A549 (cell line): ENCODE measurements around the gene GSG1L. TPM values are rescaled to one million over a fixed set of nuclear protein-coding genes. Genes with fewer than 3 reads are reported as not detected.

Experiments
- ATAC-seq, 2 experiments: fragments of 200-7000 bp in 1 of 2; fragments of >200 bp in 1 of 2; cut with Nextera tagmentation in 1 of 2; cut with Tn5 transposase in 1 of 2; 3 replicates each; pipeline versions ENCODE4 v1.8.0 to v1.9.1; 2018 to 2020; ENCODE audit warnings: mild to moderate bottlenecking in 1 of 2, moderate library complexity in 1 of 2
- CTCF ChIA-PET: fragments of 300-600 bp; sonication (Branson Sonifier 250); formaldehyde crosslinking; extraction: SDS; loops from one replicate; lab custom pipeline; 2021; ENCODE audit warnings: antibody characterized with exemption, inconsistent platforms; lab: Yijun Ruan, JAX
- POLR2A ChIA-PET: fragments of 350-600 bp; formaldehyde crosslinking; extraction: SDS; loops from one replicate; lab custom pipeline; 2021; ENCODE audit warnings: antibody characterized with exemption, inconsistent platforms; lab: Yijun Ruan, JAX
- DNase-seq, 2 experiments: peaks; one replicate each; pipeline versions ENCODE4 v3.0.0 to v3.0.0-alpha.2; 2011 to 2016; ENCODE audit warnings: low read depth in 1 of 2, low spot score in 1 of 2
- FAIRE-seq: peaks from 2 replicates; lab custom pipeline; 2011; peaks lifted over from hg19 to GRCh38; lab: Jason Lieb, UNC
- H3K27ac ChIP-seq, 2 experiments: fragments of >200 bp; sonication (Bioruptor Twin); formaldehyde crosslinking; 3 replicates each; pipeline ENCODE4 v1.5.1; 2016 to 2017
- H3K4me1 ChIP-seq: fragments of >200 bp; sonication (Bioruptor Twin); formaldehyde crosslinking; 3 replicates; pipeline ENCODE4 v1.6.1; 2016
- H3K4me2 ChIP-seq: fragments of >200 bp; sonication (Bioruptor Twin); formaldehyde crosslinking; 3 replicates; pipeline ENCODE4 v1.6.1; 2016
- H3K4me3 ChIP-seq: fragments of >200 bp; sonication (Bioruptor Twin); formaldehyde crosslinking; 3 replicates; pipeline ENCODE4 v1.5.1; 2016
- H3K9me3 ChIP-seq: fragments of >200 bp; sonication (Bioruptor Twin); formaldehyde crosslinking; 3 replicates; pipeline ENCODE4 v1.6.1; 2016
- CHD4 ChIP-seq: fragments of 200-600 bp; sonication (generic); IDR thresholded peaks from 2 replicates; pipeline ENCODE4 v1.6.1; 2016; ENCODE audit warnings: antibody characterized with exemption, mild to moderate bottlenecking, borderline replicate concordance
- EHF ChIP-seq: fragments of 250-450 bp; sonication (Bioruptor Pico); IDR thresholded peaks from 2 replicates; pipeline ENCODE4 v1.5.0; 2020; ENCODE audit warnings: mild to moderate bottlenecking
- EP300 ChIP-seq, 2 experiments: fragments of >200 bp; sonication (Bioruptor Twin); formaldehyde crosslinking; IDR thresholded peaks; 2 replicates in 1 of 2; 3 replicates in 1 of 2; pipeline ENCODE4 v1.6.1; 2016 to 2017
- HDAC2 ChIP-seq: fragments of 200-600 bp; sonication (generic); IDR thresholded peaks from 2 replicates; pipeline ENCODE4 v1.6.1; 2016
- MAZ ChIP-seq: fragments of 150-350 bp; IDR thresholded peaks from 2 replicates; pipeline ENCODE4 v1.6.1; 2014; ENCODE audit warnings: antibody characterized with exemption, low read depth, low read length, borderline replicate concordance
- MYC ChIP-seq: IDR thresholded peaks from 2 replicates; pipeline ENCODE4 v1.6.1; 2012; ENCODE audit warnings: mild to moderate bottlenecking, inconsistent platforms, low read length, improper control_type of control experiment, borderline replicate concordance
- NR3C1 ChIP-seq: fragments of >200 bp; sonication (Bioruptor Twin); formaldehyde crosslinking; IDR thresholded peaks from 3 replicates; pipeline ENCODE4 v1.6.1; 2017
- PHF8 ChIP-seq: fragments of 200-600 bp; sonication (generic); IDR thresholded peaks from 2 replicates; pipeline ENCODE4 v1.6.1; 2016; ENCODE audit warnings: low read depth, mild to moderate bottlenecking, antibody characterized with exemption, moderate library complexity, borderline replicate concordance
- RAD21 ChIP-seq, 2 experiments: fragments of >200 bp in 1 of 2; sonication (Bioruptor Twin) in 1 of 2; formaldehyde crosslinking in 1 of 2; IDR thresholded peaks in 1 of 2; conservative IDR thresholded peaks in 1 of 2; 2 replicates in 1 of 2; 3 replicates in 1 of 2; pipeline ENCODE4 v1.6.1; 2012 to 2018; ENCODE audit warnings: inconsistent platforms in 1 of 2
- RNF2 ChIP-seq: fragments of 200-600 bp; sonication (generic); IDR thresholded peaks from 2 replicates; pipeline ENCODE4 v1.6.1; 2016; ENCODE audit warnings: low read depth, mild to moderate bottlenecking, antibody characterized with exemption, moderate library complexity, borderline replicate concordance
- SREBF2 ChIP-seq: fragments of 450-650 bp; IDR thresholded peaks from 2 replicates; pipeline ENCODE4 v1.6.1; 2014; ENCODE audit warnings: mild to moderate bottlenecking, moderate library complexity
- TFCP2L1 ChIP-seq: fragments of 250-450 bp; sonication (Bioruptor Pico); IDR thresholded peaks from 2 replicates; pipeline ENCODE4 v1.5.0; 2021; ENCODE audit warnings: mild to moderate bottlenecking
- WGBS: methylation state at CpG from one replicate; pipeline ENCODE4 v1.1.6; 2017; ENCODE audit errors: missing lambda C conversion rate; 5-methylcytosine and 5-hydroxymethylcytosine counted together
- polyA plus RNA-seq, 4 experiments: library from polyadenylated mRNA; depleted of rRNA in 3 of 4; stranded (reverse); fragments of >200 nt; fragmentation: RNase III in 1 of 4; extraction: RNeasy Plus Mini Kit Qiagen cat#74134 plus additional on column Dnase treatment in 1 of 4; gene quantifications; 2 replicates in 3 of 4; 3 replicates in 1 of 4; pipeline ENCODE4 v1.2.3, GENCODE V29; 2011 to 2017
- TF ChIP-seq, protein P1 (sequence below): fragments of 250-450 bp; sonication (Bioruptor Pico); IDR thresholded peaks from 2 replicates; pipeline ENCODE4 v1.5.0; 2020; ENCODE audit warnings: low read depth, mild to moderate bottlenecking, moderate library complexity
- TF ChIP-seq, protein P2 (sequence below): fragments of 250-450 bp; sonication (Bioruptor Pico); IDR thresholded peaks from 2 replicates; pipeline ENCODE4 v1.5.0; 2021; ENCODE audit warnings: mild to moderate bottlenecking, moderate library complexity, borderline replicate concordance
- TF ChIP-seq, protein P3 (sequence below): IDR thresholded peaks from 2 replicates; pipeline ENCODE4 v1.6.1; 2012
- TF ChIP-seq, protein P4 (sequence below): fragments of >200 bp; sonication (Bioruptor Twin); formaldehyde crosslinking; IDR thresholded peaks from 3 replicates; pipeline ENCODE4 v1.6.1; 2016
- TF ChIP-seq, protein P5 (sequence below): fragments of >200 bp; sonication (Bioruptor Twin); formaldehyde crosslinking; IDR thresholded peaks from 3 replicates; pipeline ENCODE4 v1.5.1; 2016
- TF ChIP-seq, protein P6 (sequence below): fragments of 200-600 bp; sonication (generic); IDR thresholded peaks from 2 replicates; pipeline ENCODE4 v1.6.1; 2016; ENCODE audit warnings: antibody characterized with exemption, mild to moderate bottlenecking, moderate library complexity
- TF ChIP-seq, protein P7 (sequence below): fragments of 450-650 bp; IDR thresholded peaks from 2 replicates; pipeline ENCODE4 v1.6.1; 2014; ENCODE audit warnings: antibody characterized with exemption

The GSG1L gene
- polyA plus RNA-seq, 2 of the 4 experiments (the other 2 are of a cell fraction), result not detected

DNA sequence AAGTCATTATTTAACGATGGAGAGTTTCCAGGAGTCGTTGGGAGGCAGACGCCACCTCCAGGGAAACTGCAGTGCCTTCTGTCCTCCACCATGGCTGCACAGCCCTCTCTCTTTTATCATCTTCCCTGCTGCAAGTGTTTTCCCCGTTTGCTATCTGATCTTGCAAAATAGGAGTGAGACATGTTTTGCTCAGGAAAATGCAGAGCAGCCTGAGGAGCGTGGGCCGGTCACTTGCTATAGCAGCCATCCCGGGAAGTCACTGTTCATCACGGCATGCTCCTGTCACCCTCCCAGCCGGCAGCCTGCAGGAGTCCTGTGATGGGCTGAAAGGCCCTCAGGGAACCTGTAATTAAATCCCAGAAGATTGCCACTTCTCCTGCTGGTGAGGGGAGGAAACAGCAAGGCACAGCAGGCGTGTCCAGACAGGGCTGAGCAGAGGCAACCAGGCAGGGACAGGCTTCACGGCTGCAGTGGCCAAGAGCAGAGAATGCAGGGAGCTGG lies 143.1 kb downstream of the GSG1L start:
- Histone ChIP-seq H3K4me2 (no peak overlapping the region), H3K4me1 (no peaks in the 10 kb centered on the region), H3K27ac (no peak overlapping the region), H3K4me3 (no peak overlapping the region), H3K9me3 (no peaks in the 10 kb centered on the region)
- FAIRE-seq, result no peak
- POLR2A ChIA-PET, result no interaction called here
- no peak for TF ChIP-seq EHF (CRISPR knock-in tag)
- no peak for TF ChIP-seq MAZ
- TF ChIP-seq NR3C1, result no peak
- TF ChIP-seq, protein P1, sequence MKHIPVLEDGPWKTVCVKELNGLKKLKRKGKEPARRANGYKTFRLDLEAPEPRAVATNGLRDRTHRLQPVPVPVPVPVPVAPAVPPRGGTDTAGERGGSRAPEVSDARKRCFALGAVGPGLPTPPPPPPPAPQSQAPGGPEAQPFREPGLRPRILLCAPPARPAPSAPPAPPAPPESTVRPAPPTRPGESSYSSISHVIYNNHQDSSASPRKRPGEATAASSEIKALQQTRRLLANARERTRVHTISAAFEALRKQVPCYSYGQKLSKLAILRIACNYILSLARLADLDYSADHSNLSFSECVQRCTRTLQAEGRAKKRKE (CRISPR knock-in tag), result no peak
- no peak for TF ChIP-seq RAD21 (conservative IDR thresholded peaks at IDR 0.05 in 1 of 2, IDR thresholded peaks at IDR 0.05 in 1 of 2)
- no peak for TF ChIP-seq EP300 (IDR thresholded peaks at IDR 0.05)
- no peak for TF ChIP-seq PHF8
- no peak for TF ChIP-seq MYC
- TF ChIP-seq CHD4, result no peak
- TF ChIP-seq, protein P2, sequence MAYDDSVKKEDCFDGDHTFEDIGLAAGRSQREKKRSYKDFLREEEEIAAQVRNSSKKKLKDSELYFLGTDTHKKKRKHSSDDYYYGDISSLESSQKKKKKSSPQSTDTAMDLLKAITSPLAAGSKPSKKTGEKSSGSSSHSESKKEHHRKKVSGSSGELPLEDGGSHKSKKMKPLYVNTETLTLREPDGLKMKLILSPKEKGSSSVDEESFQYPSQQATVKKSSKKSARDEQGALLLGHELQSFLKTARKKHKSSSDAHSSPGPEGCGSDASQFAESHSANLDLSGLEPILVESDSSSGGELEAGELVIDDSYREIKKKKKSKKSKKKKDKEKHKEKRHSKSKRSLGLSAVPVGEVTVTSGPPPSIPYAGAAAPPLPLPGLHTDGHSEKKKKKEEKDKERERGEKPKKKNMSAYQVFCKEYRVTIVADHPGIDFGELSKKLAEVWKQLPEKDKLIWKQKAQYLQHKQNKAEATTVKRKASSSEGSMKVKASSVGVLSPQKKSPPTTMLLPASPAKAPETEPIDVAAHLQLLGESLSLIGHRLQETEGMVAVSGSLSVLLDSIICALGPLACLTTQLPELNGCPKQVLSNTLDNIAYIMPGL (CRISPR knock-in tag), result no peak
- no peak for TF ChIP-seq SREBF2
- no peak for TF ChIP-seq HDAC2
- no peak for TF ChIP-seq RNF2
- TF ChIP-seq, protein P3, sequence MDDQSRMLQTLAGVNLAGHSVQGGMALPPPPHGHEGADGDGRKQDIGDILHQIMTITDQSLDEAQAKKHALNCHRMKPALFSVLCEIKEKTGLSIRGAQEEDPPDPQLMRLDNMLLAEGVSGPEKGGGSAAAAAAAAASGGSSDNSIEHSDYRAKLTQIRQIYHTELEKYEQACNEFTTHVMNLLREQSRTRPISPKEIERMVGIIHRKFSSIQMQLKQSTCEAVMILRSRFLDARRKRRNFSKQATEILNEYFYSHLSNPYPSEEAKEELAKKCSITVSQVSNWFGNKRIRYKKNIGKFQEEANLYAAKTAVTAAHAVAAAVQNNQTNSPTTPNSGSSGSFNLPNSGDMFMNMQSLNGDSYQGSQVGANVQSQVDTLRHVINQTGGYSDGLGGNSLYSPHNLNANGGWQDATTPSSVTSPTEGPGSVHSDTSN, result no peak
- TF ChIP-seq, protein P4, sequence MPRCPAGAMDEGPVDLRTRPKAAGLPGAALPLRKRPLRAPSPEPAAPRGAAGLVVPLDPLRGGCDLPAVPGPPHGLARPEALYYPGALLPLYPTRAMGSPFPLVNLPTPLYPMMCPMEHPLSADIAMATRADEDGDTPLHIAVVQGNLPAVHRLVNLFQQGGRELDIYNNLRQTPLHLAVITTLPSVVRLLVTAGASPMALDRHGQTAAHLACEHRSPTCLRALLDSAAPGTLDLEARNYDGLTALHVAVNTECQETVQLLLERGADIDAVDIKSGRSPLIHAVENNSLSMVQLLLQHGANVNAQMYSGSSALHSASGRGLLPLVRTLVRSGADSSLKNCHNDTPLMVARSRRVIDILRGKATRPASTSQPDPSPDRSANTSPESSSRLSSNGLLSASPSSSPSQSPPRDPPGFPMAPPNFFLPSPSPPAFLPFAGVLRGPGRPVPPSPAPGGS, result no peak
- TF ChIP-seq TFCP2L1 (CRISPR knock-in tag), result no peak
- TF ChIP-seq, protein P5, sequence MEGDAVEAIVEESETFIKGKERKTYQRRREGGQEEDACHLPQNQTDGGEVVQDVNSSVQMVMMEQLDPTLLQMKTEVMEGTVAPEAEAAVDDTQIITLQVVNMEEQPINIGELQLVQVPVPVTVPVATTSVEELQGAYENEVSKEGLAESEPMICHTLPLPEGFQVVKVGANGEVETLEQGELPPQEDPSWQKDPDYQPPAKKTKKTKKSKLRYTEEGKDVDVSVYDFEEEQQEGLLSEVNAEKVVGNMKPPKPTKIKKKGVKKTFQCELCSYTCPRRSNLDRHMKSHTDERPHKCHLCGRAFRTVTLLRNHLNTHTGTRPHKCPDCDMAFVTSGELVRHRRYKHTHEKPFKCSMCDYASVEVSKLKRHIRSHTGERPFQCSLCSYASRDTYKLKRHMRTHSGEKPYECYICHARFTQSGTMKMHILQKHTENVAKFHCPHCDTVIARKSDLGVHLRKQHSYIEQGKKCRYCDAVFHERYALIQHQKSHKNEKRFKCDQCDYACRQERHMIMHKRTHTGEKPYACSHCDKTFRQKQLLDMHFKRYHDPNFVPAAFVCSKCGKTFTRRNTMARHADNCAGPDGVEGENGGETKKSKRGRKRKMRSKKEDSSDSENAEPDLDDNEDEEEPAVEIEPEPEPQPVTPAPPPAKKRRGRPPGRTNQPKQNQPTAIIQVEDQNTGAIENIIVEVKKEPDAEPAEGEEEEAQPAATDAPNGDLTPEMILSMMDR, result no peak
- TF ChIP-seq, protein P6, sequence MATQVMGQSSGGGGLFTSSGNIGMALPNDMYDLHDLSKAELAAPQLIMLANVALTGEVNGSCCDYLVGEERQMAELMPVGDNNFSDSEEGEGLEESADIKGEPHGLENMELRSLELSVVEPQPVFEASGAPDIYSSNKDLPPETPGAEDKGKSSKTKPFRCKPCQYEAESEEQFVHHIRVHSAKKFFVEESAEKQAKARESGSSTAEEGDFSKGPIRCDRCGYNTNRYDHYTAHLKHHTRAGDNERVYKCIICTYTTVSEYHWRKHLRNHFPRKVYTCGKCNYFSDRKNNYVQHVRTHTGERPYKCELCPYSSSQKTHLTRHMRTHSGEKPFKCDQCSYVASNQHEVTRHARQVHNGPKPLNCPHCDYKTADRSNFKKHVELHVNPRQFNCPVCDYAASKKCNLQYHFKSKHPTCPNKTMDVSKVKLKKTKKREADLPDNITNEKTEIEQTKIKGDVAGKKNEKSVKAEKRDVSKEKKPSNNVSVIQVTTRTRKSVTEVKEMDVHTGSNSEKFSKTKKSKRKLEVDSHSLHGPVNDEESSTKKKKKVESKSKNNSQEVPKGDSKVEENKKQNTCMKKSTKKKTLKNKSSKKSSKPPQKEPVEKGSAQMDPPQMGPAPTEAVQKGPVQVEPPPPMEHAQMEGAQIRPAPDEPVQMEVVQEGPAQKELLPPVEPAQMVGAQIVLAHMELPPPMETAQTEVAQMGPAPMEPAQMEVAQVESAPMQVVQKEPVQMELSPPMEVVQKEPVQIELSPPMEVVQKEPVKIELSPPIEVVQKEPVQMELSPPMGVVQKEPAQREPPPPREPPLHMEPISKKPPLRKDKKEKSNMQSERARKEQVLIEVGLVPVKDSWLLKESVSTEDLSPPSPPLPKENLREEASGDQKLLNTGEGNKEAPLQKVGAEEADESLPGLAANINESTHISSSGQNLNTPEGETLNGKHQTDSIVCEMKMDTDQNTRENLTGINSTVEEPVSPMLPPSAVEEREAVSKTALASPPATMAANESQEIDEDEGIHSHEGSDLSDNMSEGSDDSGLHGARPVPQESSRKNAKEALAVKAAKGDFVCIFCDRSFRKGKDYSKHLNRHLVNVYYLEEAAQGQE, result no peak
- TF ChIP-seq, protein P7, sequence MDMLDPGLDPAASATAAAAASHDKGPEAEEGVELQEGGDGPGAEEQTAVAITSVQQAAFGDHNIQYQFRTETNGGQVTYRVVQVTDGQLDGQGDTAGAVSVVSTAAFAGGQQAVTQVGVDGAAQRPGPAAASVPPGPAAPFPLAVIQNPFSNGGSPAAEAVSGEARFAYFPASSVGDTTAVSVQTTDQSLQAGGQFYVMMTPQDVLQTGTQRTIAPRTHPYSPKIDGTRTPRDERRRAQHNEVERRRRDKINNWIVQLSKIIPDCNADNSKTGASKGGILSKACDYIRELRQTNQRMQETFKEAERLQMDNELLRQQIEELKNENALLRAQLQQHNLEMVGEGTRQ, result no peak
- CTCF ChIA-PET, result interaction anchor here (0.6 to 1.0 kb wide), 2 partner anchors 37 to 312 kb away, joined by 3 to 4 read pairs; no protein-coding TSS in a partner anchor
- ATAC-seq, result peak; percentile 86 to 95
- WGBS, result 9% methylated on average over 11 of the region's 11 CpGs
- peak; percentile 20 to 38 for DNase-seq
